GM10266 (cell line): ENCODE results near the gene FAH.

Experiments used
- DNase-seq: peaks from one replicate; pipeline ENCODE4 v3.0.0; 2012; ENCODE audit errors: extremely low spot score
- TF ChIP-seq, protein P1 (sequence below): IDR thresholded peaks from 2 replicates; pipeline ENCODE4 v1.5.1; 2012; ENCODE audit warnings: mild to moderate bottlenecking, low read depth; ENCODE audit not compliant: control insufficient read depth, insufficient read depth; ENCODE audit errors: missing control alignments

Gene FAH

DNA sequence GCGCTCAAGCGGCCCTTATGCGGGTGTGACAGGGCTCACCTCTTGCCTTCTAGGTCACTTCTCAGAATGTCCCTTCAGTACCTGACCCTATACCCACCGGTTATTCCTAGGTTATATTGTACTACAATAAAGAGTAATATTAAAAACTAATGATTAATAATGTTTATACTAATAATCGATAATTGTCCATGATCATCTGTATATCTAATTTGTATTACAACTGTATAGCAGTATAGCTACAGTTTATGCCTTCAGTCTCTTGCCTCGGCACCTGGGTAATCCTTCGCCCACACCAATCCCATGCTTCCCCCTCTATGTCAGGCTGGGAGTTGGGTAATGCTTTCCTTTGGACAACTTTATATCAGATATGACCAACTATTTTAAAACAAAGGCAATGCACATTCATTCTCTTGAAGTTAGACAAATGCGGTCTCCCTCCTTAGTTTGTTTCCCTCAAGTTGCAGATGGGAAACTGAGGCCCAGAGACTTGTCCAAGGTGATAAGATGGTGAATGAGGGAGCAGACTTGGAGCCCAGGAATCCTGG lies 3.4 kb downstream of the FAH start:
- DNase-seq: no peak
- TF ChIP-seq, protein P1, sequence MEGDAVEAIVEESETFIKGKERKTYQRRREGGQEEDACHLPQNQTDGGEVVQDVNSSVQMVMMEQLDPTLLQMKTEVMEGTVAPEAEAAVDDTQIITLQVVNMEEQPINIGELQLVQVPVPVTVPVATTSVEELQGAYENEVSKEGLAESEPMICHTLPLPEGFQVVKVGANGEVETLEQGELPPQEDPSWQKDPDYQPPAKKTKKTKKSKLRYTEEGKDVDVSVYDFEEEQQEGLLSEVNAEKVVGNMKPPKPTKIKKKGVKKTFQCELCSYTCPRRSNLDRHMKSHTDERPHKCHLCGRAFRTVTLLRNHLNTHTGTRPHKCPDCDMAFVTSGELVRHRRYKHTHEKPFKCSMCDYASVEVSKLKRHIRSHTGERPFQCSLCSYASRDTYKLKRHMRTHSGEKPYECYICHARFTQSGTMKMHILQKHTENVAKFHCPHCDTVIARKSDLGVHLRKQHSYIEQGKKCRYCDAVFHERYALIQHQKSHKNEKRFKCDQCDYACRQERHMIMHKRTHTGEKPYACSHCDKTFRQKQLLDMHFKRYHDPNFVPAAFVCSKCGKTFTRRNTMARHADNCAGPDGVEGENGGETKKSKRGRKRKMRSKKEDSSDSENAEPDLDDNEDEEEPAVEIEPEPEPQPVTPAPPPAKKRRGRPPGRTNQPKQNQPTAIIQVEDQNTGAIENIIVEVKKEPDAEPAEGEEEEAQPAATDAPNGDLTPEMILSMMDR: no peak

- no peak for DNase-seq
- TF ChIP-seq, protein P1: no peak
Measured at GRCh38 chr15:80157215-80157614, 4.4 kb downstream of the FAH start.

GRCh38 chr15:80159301-80159700 lies 6.5 kb downstream of the FAH start:
- TF ChIP-seq, protein P1: no peak
- no peak for DNase-seq

DNA sequence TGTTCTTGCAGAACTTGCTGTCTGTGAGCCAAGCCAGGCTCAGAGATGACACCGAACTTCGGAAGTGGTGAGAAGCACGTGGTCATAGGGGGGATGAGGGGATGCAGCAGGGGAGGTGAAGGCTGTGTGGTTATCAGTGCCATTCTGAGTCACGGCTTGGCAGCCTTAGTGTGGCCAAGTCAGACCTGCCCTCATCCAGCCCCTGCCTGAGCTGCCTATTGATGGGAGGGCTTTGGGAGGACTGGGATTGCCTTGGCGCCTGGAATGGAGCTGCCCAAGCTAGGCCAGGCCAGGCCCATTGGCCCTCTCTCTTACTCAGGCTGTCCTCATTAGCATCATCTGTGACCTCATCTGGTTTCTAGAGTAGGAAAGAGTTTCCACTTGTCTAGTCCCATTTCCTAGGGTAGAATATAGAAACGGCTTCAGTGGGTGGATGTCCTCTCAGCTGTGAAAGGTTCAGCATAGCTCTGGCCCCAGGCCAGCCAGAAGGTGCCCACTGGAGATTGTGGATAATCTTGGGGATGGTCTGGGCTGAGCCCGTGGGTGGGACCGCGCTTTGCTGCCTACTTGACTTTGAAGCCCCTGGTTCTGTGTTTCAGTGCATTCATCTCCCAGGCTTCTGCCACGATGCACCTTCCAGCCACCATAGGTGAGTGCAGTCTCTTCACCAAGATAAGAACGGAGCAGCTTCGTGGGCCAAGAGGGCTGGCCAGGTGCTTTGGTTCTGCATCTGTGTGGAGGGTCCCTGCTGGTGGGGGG lies 7.2 kb downstream of the FAH start:
- DNase-seq: peak; percentile 42
- TF ChIP-seq, protein P1: no peak

- peak; percentile 35 for DNase-seq
- TF ChIP-seq, protein P1: no peak
Measured at GRCh38 chr15:80160570-80161156, 7.9 kb downstream of the FAH start.

DNA sequence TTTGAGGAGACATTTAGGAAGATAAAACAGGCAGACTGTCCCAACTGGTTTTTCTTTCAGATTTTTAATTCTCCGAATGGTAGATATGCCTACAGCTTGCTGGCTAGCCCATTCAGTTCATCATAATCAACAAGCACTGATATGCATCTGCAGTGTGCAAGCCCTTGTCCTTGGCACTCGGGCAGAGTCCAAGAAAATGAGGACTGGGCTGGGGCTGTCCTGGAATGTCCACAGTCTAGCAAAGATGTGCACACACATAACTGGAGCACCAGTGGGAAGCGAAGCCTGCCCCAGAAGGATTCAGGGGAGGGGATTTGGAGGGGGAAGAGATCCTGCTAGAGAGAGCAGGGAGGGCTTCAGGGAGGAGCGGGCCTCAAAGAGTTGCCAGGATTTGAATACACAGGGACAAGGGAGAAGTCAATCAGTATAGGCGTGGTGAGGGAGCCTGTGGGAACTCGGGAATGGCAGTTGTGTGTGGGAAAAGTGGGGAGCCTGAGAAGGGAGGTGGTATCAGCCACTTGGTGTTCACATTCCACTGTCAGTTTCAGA lies 8.7 kb downstream of the FAH start:
- TF ChIP-seq, protein P1: no peak
- no peak for DNase-seq
